A549 (cell line): ENCODE results near the gene ZNF655.

Experiments
- CHD4 ChIP-seq: fragments of 200-600 bp; sonication (generic); IDR thresholded peaks from 2 replicates; pipeline ENCODE4 v1.6.1; 2016; ENCODE audit warnings: antibody characterized with exemption, mild to moderate bottlenecking, borderline replicate concordance
- EP300 ChIP-seq, 2 experiments: fragments of >200 bp; sonication (Bioruptor Twin); formaldehyde crosslinking; IDR thresholded peaks; 2 replicates in 1 of 2; 3 replicates in 1 of 2; pipeline ENCODE4 v1.6.1; 2016 to 2017
- FOSB ChIP-seq: fragments of 250-450 bp; sonication (Bioruptor Pico); IDR thresholded peaks from 2 replicates; pipeline ENCODE4 v1.5.0; 2020; ENCODE audit warnings: mild to moderate bottlenecking, moderate library complexity
- HEYL ChIP-seq: fragments of 250-450 bp; sonication (Bioruptor Pico); IDR thresholded peaks from 2 replicates; pipeline ENCODE4 v1.8.0; 2021; ENCODE audit warnings: mild to moderate bottlenecking, moderate library complexity
- JUNB ChIP-seq: fragments of >200 bp; sonication (Bioruptor Twin); formaldehyde crosslinking; IDR thresholded peaks from 2 replicates; pipeline ENCODE4 v1.6.1; 2016
- NFE2L2 ChIP-seq: fragments of 150-350 bp; conservative IDR thresholded peaks from 2 replicates; pipeline ENCODE4 v1.6.1; 2014; ENCODE audit warnings: low read length
- NR3C1 ChIP-seq: fragments of >200 bp; sonication (Bioruptor Twin); formaldehyde crosslinking; IDR thresholded peaks from 3 replicates; pipeline ENCODE4 v1.6.1; 2017
- POLR2A ChIP-seq: IDR thresholded peaks from 2 replicates; pipeline ENCODE4 v1.6.1; 2012; ENCODE audit warnings: mild to moderate bottlenecking, low read length
- POLR2AphosphoS2 ChIP-seq: conservative IDR thresholded peaks from 2 replicates; pipeline ENCODE4 v1.6.1; 2012; ENCODE audit warnings: low read length, improper control_type of control experiment, inconsistent platforms
- RAD21 ChIP-seq, 2 experiments: fragments of >200 bp in 1 of 2; sonication (Bioruptor Twin) in 1 of 2; formaldehyde crosslinking in 1 of 2; IDR thresholded peaks in 1 of 2; conservative IDR thresholded peaks in 1 of 2; 2 replicates in 1 of 2; 3 replicates in 1 of 2; pipeline ENCODE4 v1.6.1; 2012 to 2018; ENCODE audit warnings: inconsistent platforms in 1 of 2
- TF ChIP-seq, protein P1 (sequence below): fragments of 200-600 bp; sonication (generic); IDR thresholded peaks from 2 replicates; pipeline ENCODE4 v1.6.1; 2016; ENCODE audit warnings: antibody characterized with exemption, mild to moderate bottlenecking, moderate library complexity
- TF ChIP-seq, protein P2 (sequence below): fragments of >200 bp; sonication (Bioruptor Twin); formaldehyde crosslinking; IDR thresholded peaks from 3 replicates; pipeline ENCODE4 v1.5.1; 2016
- TF ChIP-seq, protein P3 (sequence below): fragments of 450-650 bp; IDR thresholded peaks from 2 replicates; pipeline ENCODE4 v1.6.1; 2014; ENCODE audit warnings: antibody characterized with exemption

DNA sequence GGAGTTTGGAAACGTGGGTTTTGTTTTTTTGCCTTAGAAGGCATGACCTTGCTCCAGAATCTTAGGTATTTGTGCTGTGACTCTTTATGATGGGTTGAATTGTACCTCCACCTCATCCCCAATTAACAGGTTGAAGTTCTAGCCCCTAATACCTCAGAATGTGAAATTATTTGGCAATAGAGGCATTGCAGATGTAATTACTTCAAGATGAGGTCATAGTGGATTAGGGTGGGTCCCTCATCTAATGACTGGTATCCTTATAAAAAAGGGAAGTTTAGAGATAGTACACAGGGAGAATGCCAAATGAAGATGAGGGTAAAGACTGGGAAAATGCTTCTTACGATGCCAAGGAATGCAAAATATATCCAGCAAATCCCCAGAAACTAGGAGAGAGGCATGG, 3.5 kb upstream of the ZNF655 start:
- TF ChIP-seq CHD4 (no peak), RAD21 (conservative IDR thresholded peaks at IDR 0.05 in 1 of 2, IDR thresholded peaks at IDR 0.05 in 1 of 2) (no peak), EP300 (IDR thresholded peaks at IDR 0.05) (no peak), FOSB (CRISPR knock-in tag) (no peak), POLR2AphosphoS2 (no peak), JUNB (no peak), NR3C1 (no peak), POLR2A (no peak), NFE2L2 (no peak), HEYL (CRISPR knock-in tag) (no peak)
- TF ChIP-seq, protein P1, sequence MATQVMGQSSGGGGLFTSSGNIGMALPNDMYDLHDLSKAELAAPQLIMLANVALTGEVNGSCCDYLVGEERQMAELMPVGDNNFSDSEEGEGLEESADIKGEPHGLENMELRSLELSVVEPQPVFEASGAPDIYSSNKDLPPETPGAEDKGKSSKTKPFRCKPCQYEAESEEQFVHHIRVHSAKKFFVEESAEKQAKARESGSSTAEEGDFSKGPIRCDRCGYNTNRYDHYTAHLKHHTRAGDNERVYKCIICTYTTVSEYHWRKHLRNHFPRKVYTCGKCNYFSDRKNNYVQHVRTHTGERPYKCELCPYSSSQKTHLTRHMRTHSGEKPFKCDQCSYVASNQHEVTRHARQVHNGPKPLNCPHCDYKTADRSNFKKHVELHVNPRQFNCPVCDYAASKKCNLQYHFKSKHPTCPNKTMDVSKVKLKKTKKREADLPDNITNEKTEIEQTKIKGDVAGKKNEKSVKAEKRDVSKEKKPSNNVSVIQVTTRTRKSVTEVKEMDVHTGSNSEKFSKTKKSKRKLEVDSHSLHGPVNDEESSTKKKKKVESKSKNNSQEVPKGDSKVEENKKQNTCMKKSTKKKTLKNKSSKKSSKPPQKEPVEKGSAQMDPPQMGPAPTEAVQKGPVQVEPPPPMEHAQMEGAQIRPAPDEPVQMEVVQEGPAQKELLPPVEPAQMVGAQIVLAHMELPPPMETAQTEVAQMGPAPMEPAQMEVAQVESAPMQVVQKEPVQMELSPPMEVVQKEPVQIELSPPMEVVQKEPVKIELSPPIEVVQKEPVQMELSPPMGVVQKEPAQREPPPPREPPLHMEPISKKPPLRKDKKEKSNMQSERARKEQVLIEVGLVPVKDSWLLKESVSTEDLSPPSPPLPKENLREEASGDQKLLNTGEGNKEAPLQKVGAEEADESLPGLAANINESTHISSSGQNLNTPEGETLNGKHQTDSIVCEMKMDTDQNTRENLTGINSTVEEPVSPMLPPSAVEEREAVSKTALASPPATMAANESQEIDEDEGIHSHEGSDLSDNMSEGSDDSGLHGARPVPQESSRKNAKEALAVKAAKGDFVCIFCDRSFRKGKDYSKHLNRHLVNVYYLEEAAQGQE, result no peak
- TF ChIP-seq, protein P2, sequence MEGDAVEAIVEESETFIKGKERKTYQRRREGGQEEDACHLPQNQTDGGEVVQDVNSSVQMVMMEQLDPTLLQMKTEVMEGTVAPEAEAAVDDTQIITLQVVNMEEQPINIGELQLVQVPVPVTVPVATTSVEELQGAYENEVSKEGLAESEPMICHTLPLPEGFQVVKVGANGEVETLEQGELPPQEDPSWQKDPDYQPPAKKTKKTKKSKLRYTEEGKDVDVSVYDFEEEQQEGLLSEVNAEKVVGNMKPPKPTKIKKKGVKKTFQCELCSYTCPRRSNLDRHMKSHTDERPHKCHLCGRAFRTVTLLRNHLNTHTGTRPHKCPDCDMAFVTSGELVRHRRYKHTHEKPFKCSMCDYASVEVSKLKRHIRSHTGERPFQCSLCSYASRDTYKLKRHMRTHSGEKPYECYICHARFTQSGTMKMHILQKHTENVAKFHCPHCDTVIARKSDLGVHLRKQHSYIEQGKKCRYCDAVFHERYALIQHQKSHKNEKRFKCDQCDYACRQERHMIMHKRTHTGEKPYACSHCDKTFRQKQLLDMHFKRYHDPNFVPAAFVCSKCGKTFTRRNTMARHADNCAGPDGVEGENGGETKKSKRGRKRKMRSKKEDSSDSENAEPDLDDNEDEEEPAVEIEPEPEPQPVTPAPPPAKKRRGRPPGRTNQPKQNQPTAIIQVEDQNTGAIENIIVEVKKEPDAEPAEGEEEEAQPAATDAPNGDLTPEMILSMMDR, result no peak
- TF ChIP-seq, protein P3, sequence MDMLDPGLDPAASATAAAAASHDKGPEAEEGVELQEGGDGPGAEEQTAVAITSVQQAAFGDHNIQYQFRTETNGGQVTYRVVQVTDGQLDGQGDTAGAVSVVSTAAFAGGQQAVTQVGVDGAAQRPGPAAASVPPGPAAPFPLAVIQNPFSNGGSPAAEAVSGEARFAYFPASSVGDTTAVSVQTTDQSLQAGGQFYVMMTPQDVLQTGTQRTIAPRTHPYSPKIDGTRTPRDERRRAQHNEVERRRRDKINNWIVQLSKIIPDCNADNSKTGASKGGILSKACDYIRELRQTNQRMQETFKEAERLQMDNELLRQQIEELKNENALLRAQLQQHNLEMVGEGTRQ, result no peak
